Measurements from ENCODE around the gene TMEM62. TPM values are rescaled to one million over a fixed set of nuclear protein-coding genes. Genes with fewer than 3 reads are reported as not detected.
"Not testable (repeated sequence)": the region's sequence is repeated elsewhere in the genome, so short reads cannot be mapped to it uniquely, and the experiment has no call there.

The TMEM62 gene
- total RNA-seq, 1 donor from 2014 or later: 26.1 TPM

- H3K27me3 ChIP-seq (ENCODE audit: control insufficient read depth, insufficient read depth, low read length): no peaks in the 10 kb centered on the region
- DNase-seq (ENCODE audit: low read depth): peak; percentile 92
- no peak for TF ChIP-seq CTCF (IDR thresholded peaks at IDR 0.05; ENCODE audit: insufficient read depth, low read length, severe bottlenecking)
- H3K36me3 ChIP-seq (ENCODE audit: control insufficient read depth, insufficient read depth, low read length): no peaks in the 10 kb centered on the region
- no peak overlapping the region for H3K4me3 ChIP-seq (ENCODE audit: low read depth, low read length)
- FAIRE-seq: peak; percentile 77
Measured at GRCh38 chr15:43168192-43169107, 35.1 kb downstream of the TMEM62 start.

GRCh38 chr15:43169888-43170287, 36.5 kb downstream of the TMEM62 start:
- FAIRE-seq (no peak), DNase-seq (ENCODE audit: low read depth) (peak; percentile 24)
- no peak for TF ChIP-seq CTCF (IDR thresholded peaks at IDR 0.05; ENCODE audit: insufficient read depth, low read length, severe bottlenecking)
- no peaks in the 10 kb centered on the region for H3K36me3 ChIP-seq (ENCODE audit: control insufficient read depth, insufficient read depth, low read length)
- H3K4me3 ChIP-seq (ENCODE audit: low read depth, low read length): no peak overlapping the region
- no peaks in the 10 kb centered on the region for H3K27me3 ChIP-seq (ENCODE audit: control insufficient read depth, insufficient read depth, low read length)

- not testable (repeated sequence) for FAIRE-seq; H3K4me3 ChIP-seq (ENCODE audit: low read depth, low read length); H3K36me3 ChIP-seq (ENCODE audit: control insufficient read depth, insufficient read depth, low read length); H3K27me3 ChIP-seq (ENCODE audit: control insufficient read depth, insufficient read depth, low read length); DNase-seq (ENCODE audit: low read depth)
Measured at GRCh38 chr15:43175656-43176309, 42.4 kb downstream of the TMEM62 start.

GRCh38 chr15:43177147-43177546, 43.8 kb downstream of the TMEM62 start:
- not testable (repeated sequence) for DNase-seq (ENCODE audit: low read depth); H3K27me3 ChIP-seq (ENCODE audit: control insufficient read depth, insufficient read depth, low read length); H3K4me3 ChIP-seq (ENCODE audit: low read depth, low read length); H3K36me3 ChIP-seq (ENCODE audit: control insufficient read depth, insufficient read depth, low read length); FAIRE-seq

GRCh38 chr15:43183270-43183669, 49.9 kb downstream of the TMEM62 start:
- Histone ChIP-seq H3K4me3 (ENCODE audit: low read depth, low read length) (no peak overlapping the region), H3K27me3 (ENCODE audit: control insufficient read depth, insufficient read depth, low read length) (no peaks in the 10 kb centered on the region), H3K36me3 (ENCODE audit: control insufficient read depth, insufficient read depth, low read length) (no peaks in the 10 kb centered on the region)
- DNase-seq (ENCODE audit: low read depth): no peak
- no peak for FAIRE-seq
- no peak for TF ChIP-seq CTCF (IDR thresholded peaks at IDR 0.05; ENCODE audit: insufficient read depth, low read length, severe bottlenecking)

- H3K4me3 ChIP-seq (ENCODE audit: low read depth, low read length): no peak overlapping the region
- peaks cover 4% of the 10 kb centered on the region for H3K36me3 ChIP-seq (ENCODE audit: control insufficient read depth, insufficient read depth, low read length)
- no peak for FAIRE-seq
- no peaks in the 10 kb centered on the region for H3K27me3 ChIP-seq (ENCODE audit: control insufficient read depth, insufficient read depth, low read length)
- TF ChIP-seq CTCF (IDR thresholded peaks at IDR 0.05; ENCODE audit: insufficient read depth, low read length, severe bottlenecking): no peak
- no peak for DNase-seq (ENCODE audit: low read depth)
Measured at GRCh38 chr15:43184407-43185124, 51.2 kb downstream of the TMEM62 start.
